ENCODE measurements around the gene RASL10B.

Gene RASL10B

GRCh38 chr17:35784895-35785294 is 53.5 kb downstream of the RASL10B start:
- H3K27me3 ChIP-seq (ENCODE audit: low read depth, low read length), result peaks cover 47% of the 10 kb centered on the region
- H3K9ac ChIP-seq (ENCODE audit: low read length), result no peak overlapping the region
- no peaks in the 10 kb centered on the region for H3K79me2 ChIP-seq (ENCODE audit: low read length)
- no peaks in the 10 kb centered on the region for H3K36me3 ChIP-seq (replicated peaks; ENCODE audit: low read depth, low read length)
- no peaks in the 10 kb centered on the region for H4K20me1 ChIP-seq (ENCODE audit: insufficient read depth, low read length)
- H2AFZ ChIP-seq (ENCODE audit: low read depth, low read length), result no peak overlapping the region
- no peak for TF ChIP-seq EZH2phosphoT487 (IDR thresholded peaks at IDR 0.05; ENCODE audit: low read depth)
- no peak for TF ChIP-seq CTCF (IDR thresholded peaks at IDR 0.05; ENCODE audit: low read depth, low read length)
- no peak overlapping the region for H3K27ac ChIP-seq (ENCODE audit: low read length)
- no peaks in the 10 kb centered on the region for H3K4me1 ChIP-seq (ENCODE audit: low read length)
- H3K9me3 ChIP-seq (ENCODE audit: insufficient read depth, low read length), result no peaks in the 10 kb centered on the region
- no peak overlapping the region for H3K4me2 ChIP-seq (ENCODE audit: low read length)
- H3K4me3 ChIP-seq (ENCODE audit: low read length), result no peak overlapping the region

GRCh38 chr17:35786941-35787432 is 55.5 kb downstream of the RASL10B start:
- Histone ChIP-seq H3K36me3 (replicated peaks; ENCODE audit: low read depth, low read length) (no peaks in the 10 kb centered on the region), H3K27me3 (ENCODE audit: low read depth, low read length) (peaks cover 49% of the 10 kb centered on the region), H3K27ac (ENCODE audit: low read length) (no peak overlapping the region), H3K79me2 (ENCODE audit: low read length) (no peaks in the 10 kb centered on the region), H3K9ac (ENCODE audit: low read length) (no peak overlapping the region), H3K4me3 (ENCODE audit: low read length) (no peak overlapping the region), H3K4me2 (ENCODE audit: low read length) (no peak overlapping the region), H3K9me3 (ENCODE audit: insufficient read depth, low read length) (no peaks in the 10 kb centered on the region), H3K4me1 (ENCODE audit: low read length) (no peaks in the 10 kb centered on the region), H2AFZ (ENCODE audit: low read depth, low read length) (no peak overlapping the region), H4K20me1 (ENCODE audit: insufficient read depth, low read length) (no peaks in the 10 kb centered on the region)
- TF ChIP-seq EZH2phosphoT487 (IDR thresholded peaks at IDR 0.05; ENCODE audit: low read depth), result no peak
- TF ChIP-seq CTCF (IDR thresholded peaks at IDR 0.05; ENCODE audit: low read depth, low read length), result no peak

DNA sequence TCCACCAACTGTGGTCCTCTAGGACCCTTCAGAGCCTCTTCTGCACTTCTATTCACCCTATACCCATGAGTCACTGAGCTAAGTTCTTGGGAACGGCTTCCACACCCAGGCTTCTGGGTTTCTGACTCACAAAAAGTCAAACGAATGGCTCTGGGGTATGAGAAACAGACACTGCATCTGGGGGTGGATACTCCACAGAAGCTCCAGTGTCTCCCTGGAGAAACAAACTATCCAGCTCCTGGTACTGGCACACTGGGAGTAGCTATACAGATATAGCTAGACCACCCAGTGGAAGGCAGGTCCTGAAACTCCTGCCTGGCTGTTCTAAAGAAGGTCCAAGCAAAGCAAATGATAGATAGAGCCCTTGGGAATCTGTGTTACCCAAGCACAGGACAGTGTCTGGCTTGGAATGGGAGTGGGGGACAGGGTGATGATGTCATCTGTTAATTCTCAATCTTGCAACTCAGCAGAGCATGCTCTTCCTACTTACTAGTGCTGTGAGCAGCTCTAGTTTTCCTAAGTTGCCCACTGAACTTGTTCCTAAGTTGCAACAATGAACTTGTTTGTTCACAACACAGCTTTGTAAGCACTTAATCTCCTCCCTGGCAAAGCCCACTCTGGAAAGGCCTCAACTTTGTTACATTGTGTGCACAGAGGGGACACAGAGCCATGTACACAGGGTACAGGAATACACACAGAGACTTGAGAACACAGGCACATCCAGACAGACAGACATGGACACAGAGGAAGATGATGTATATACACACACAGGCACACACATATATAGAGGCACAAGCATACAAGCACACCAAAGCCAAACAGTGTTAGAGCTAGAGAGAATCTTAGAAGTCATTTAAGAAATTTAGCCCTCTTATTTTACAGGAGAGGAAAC is 57.3 kb downstream of the RASL10B start:
- H3K4me2 ChIP-seq (ENCODE audit: low read length), result no peak overlapping the region
- TF ChIP-seq EZH2phosphoT487 (IDR thresholded peaks at IDR 0.05; ENCODE audit: low read depth) (no peak), CTCF (IDR thresholded peaks at IDR 0.05; ENCODE audit: low read depth, low read length) (no peak)
- no peaks in the 10 kb centered on the region for H3K79me2 ChIP-seq (ENCODE audit: low read length)
- peaks cover 53% of the 10 kb centered on the region for H3K27me3 ChIP-seq (ENCODE audit: low read depth, low read length)
- no peaks in the 10 kb centered on the region for H3K9me3 ChIP-seq (ENCODE audit: insufficient read depth, low read length)
- H3K27ac ChIP-seq (ENCODE audit: low read length), result no peak overlapping the region
- H4K20me1 ChIP-seq (ENCODE audit: insufficient read depth, low read length), result no peaks in the 10 kb centered on the region
- no peak overlapping the region for H3K9ac ChIP-seq (ENCODE audit: low read length)
- H3K36me3 ChIP-seq (replicated peaks; ENCODE audit: low read depth, low read length), result no peaks in the 10 kb centered on the region
- no peaks in the 10 kb centered on the region for H3K4me1 ChIP-seq (ENCODE audit: low read length)
- no peak overlapping the region for H2AFZ ChIP-seq (ENCODE audit: low read depth, low read length)
- H3K4me3 ChIP-seq (ENCODE audit: low read length), result no peak overlapping the region

DNA sequence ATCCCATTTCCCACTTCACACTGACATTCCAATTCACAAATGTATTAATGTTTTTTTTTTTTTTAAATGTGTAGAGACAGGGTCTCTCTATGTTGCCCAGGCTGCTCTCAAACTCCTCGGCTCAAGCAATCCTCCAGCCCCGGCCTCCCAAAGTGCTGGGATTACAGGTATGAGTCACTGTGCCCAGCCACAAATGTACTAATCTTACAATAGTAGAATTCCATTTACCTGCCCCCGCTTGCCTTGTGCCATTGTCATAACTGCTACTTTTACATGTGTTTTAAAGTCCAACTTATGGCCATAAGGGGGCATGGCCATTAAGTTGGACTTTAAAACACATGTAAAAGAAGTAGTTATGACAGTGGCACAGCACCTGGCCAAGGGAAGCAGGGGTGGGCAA is 59.4 kb downstream of the RASL10B start:
- Histone ChIP-seq H3K4me3 (ENCODE audit: low read length) (no peak overlapping the region), H3K79me2 (ENCODE audit: low read length) (no peaks in the 10 kb centered on the region), H3K27me3 (ENCODE audit: low read depth, low read length) (peaks cover 59% of the 10 kb centered on the region), H3K27ac (ENCODE audit: low read length) (no peak overlapping the region), H2AFZ (ENCODE audit: low read depth, low read length) (no peak overlapping the region), H3K4me1 (ENCODE audit: low read length) (0 out of 2 replicates have a peak, but pooled peaks cover 3% of the 10 kb centered on the region), H3K9ac (ENCODE audit: low read length) (no peak overlapping the region), H3K9me3 (ENCODE audit: insufficient read depth, low read length) (no peaks in the 10 kb centered on the region), H4K20me1 (ENCODE audit: insufficient read depth, low read length) (no peaks in the 10 kb centered on the region), H3K4me2 (ENCODE audit: low read length) (no peak overlapping the region), H3K36me3 (replicated peaks; ENCODE audit: low read depth, low read length) (no peaks in the 10 kb centered on the region)
- TF ChIP-seq CTCF (IDR thresholded peaks at IDR 0.05; ENCODE audit: low read depth, low read length) (no peak), EZH2phosphoT487 (IDR thresholded peaks at IDR 0.05; ENCODE audit: low read depth) (no peak)

Measured in OCI-LY3 (cell line).